ENCODE measurements around the gene SLC36A2. TPM values are rescaled to one million over a fixed set of nuclear protein-coding genes. Genes with fewer than 3 reads are reported as not detected.

The SLC36A2 gene
- total and polyA plus RNA-seq, 2 donors (not counting 1 experiment from before 2014, with no cell fraction given) = not detected

GRCh38 chr5:151303666-151304065, 43.7 kb downstream of the SLC36A2 start, which contains the start of gene SLC36A3:
SLC36A3 (minus strand) TSS chr5:151303766; CDS start chr5:151303354, 412 bp downstream.
- Histone ChIP-seq H3K79me2 (ENCODE audit: control insufficient read depth, insufficient read depth, low read length) (no peaks in the 10 kb centered on the region), H3K36me3 (replicated peaks in 1 of 2; ENCODE audit: control extremely low read depth in 1 of 2, control insufficient read depth in 1 of 2, extremely low read depth in 1 of 2, insufficient read depth in 2 of 2, low read length in 1 of 2) (no peaks in the 10 kb centered on the region), H3K4me1 (ENCODE audit: control insufficient read depth in 2 of 2, insufficient read depth in 2 of 2, low read length in 2 of 2) (no peaks in the 10 kb centered on the region), H3K4me3 (ENCODE audit: control extremely low read depth in 1 of 5, extremely low read depth in 1 of 5, insufficient read depth in 1 of 5, low read depth in 2 of 5, low read length in 4 of 5) (no peak within 1 kb of the TSS), H4K20me1 (ENCODE audit: control insufficient read depth, insufficient read depth, low read length, poor library complexity, severe bottlenecking) (no peaks in the 10 kb centered on the region), H2AFZ (ENCODE audit: insufficient read depth, low read depth, low read length, poor library complexity, severe bottlenecking) (no peak within 1 kb of the TSS), H3K27me3 (replicated peaks in 1 of 4; ENCODE audit: control extremely low read depth in 1 of 4, control insufficient read depth in 3 of 4, insufficient read depth in 4 of 4, low read length in 3 of 4) (no peaks in the 10 kb centered on the region), H3K4me2 (replicated peaks; ENCODE audit: low read depth, low read length, poor library complexity, severe bottlenecking) (no peak within 1 kb of the TSS), H3K9me3 (ENCODE audit: control extremely low read depth in 1 of 3, control insufficient read depth in 2 of 3, insufficient read depth in 1 of 3, low read length in 2 of 3) (no peaks in the 10 kb centered on the region), H3K27ac (ENCODE audit: low read length in 2 of 2) (no peak within 1 kb of the TSS), H3K9ac (ENCODE audit: low read length) (no peak within 1 kb of the TSS)
- no peaks in the 10 kb centered on the region for H3K9me3 Mint-ChIP-seq (ENCODE audit: insufficient read depth)
- WGBS (ENCODE audit: insufficient coverage) = 100% methylated on average over 1 of the region's 2 CpGs
- intact Hi-C loops (cut with micrococcal nuclease) = no loop called here
- ChIA-PET POLR2A (no interaction called here), CTCF (no interaction called here)
- ATAC-seq (ENCODE audit: low read depth) (no peak), DNase-seq (no peak)
- no peak within 1 kb of the TSS for H3K27ac Mint-ChIP-seq
- TF ChIP-seq CTCF (IDR thresholded peaks at IDR 0.05) (no peak), EZH2 (IDR thresholded peaks at IDR 0.05; ENCODE audit: borderline replicate concordance, insufficient read depth, low read depth, low read length, poor library complexity, severe bottlenecking) (no peak)
- no peaks in the 10 kb centered on the region for H3K4me1 Mint-ChIP-seq
- peaks cover 32% of the 10 kb centered on the region for H3K27me3 Mint-ChIP-seq
- no peak within 1 kb of the TSS for H3K4me3 Mint-ChIP-seq

DNA sequence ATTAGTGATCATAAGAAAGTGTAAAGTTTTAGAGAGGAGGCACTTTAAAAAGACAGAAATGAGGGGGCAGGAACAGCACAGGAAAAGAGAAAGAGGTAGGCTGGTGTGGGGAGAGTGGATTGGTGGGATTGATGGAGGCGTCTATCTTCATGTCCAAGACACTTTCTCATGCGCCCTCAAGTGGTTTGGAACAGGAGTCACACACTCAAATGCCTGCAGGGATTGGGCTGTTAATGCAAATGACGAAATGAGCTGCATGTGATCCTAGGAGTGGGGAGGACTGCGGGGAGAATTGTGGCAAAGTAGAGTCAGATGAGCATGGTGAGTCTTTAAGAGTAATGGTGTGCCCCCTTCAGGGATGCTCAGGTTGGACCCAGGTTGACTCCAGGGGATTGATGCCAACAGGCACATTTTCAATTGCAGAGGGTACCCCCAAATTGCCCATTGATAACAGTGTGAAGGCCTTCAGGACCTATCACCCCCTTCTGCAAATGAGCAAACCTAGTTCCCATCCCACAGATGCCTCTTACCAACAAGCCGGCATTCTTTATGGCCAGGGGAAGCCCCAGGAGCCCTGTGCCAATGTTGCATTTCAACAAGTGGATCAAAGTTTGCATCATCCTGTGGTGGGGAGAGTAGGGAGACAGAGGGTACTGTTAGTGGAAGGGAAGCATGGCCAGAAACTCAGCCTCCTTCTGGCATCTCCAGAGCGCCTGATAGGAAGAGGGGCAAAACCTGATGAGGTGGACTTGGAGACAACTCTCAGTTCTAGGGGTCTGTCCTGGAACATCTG, 49.1 kb downstream of the SLC36A2 start:
- H3K27me3 Mint-ChIP-seq = peaks cover 32% of the 10 kb centered on the region
- peaks cover 2% of the 10 kb centered on the region for H3K4me1 Mint-ChIP-seq
- Histone ChIP-seq H2AFZ (ENCODE audit: insufficient read depth, low read depth, low read length, poor library complexity, severe bottlenecking) (no peak overlapping the region), H3K4me3 (ENCODE audit: control extremely low read depth in 1 of 5, extremely low read depth in 1 of 5, insufficient read depth in 1 of 5, low read depth in 2 of 5, low read length in 4 of 5) (no peak overlapping the region), H3K79me2 (ENCODE audit: control insufficient read depth, insufficient read depth, low read length) (no peaks in the 10 kb centered on the region), H3K4me1 (ENCODE audit: control insufficient read depth in 2 of 2, insufficient read depth in 2 of 2, low read length in 2 of 2) (no peaks in the 10 kb centered on the region), H3K4me2 (replicated peaks; ENCODE audit: low read depth, low read length, poor library complexity, severe bottlenecking) (no peak overlapping the region), H4K20me1 (ENCODE audit: control insufficient read depth, insufficient read depth, low read length, poor library complexity, severe bottlenecking) (no peaks in the 10 kb centered on the region), H3K36me3 (replicated peaks in 1 of 2; ENCODE audit: control extremely low read depth in 1 of 2, control insufficient read depth in 1 of 2, extremely low read depth in 1 of 2, insufficient read depth in 2 of 2, low read length in 1 of 2) (no peaks in the 10 kb centered on the region), H3K9me3 (ENCODE audit: control extremely low read depth in 1 of 3, control insufficient read depth in 2 of 3, insufficient read depth in 1 of 3, low read length in 2 of 3) (no peaks in the 10 kb centered on the region), H3K9ac (ENCODE audit: low read length) (no peak overlapping the region), H3K27me3 (replicated peaks in 1 of 4; ENCODE audit: control extremely low read depth in 1 of 4, control insufficient read depth in 3 of 4, insufficient read depth in 4 of 4, low read length in 3 of 4) (no peaks in the 10 kb centered on the region), H3K27ac (ENCODE audit: low read length in 2 of 2) (no peak overlapping the region)
- TF ChIP-seq EZH2 (IDR thresholded peaks at IDR 0.05; ENCODE audit: borderline replicate concordance, insufficient read depth, low read depth, low read length, poor library complexity, severe bottlenecking) (no peak), CTCF (IDR thresholded peaks at IDR 0.05) (peak; percentile 47)
- ChIA-PET CTCF (interaction anchor here (0.9 to 2.0 kb wide), 7 partner anchors 18 to 497 kb away, joined by 3 to 10 read pairs (median 4); no protein-coding TSS in a partner anchor), POLR2A (no interaction called here)
- no peak overlapping the region for H3K27ac Mint-ChIP-seq
- no peak overlapping the region for H3K4me3 Mint-ChIP-seq
- H3K9me3 Mint-ChIP-seq (ENCODE audit: insufficient read depth) = no peaks in the 10 kb centered on the region
- intact Hi-C loops (cut with micrococcal nuclease) = loop anchor here (5.0 kb wide), 1 partner anchor 246 kb away; no protein-coding TSS in a partner anchor
- peak; percentile 51 for ATAC-seq (ENCODE audit: low read depth)
- WGBS (ENCODE audit: insufficient coverage) = 67% methylated on average over 5 of the region's 6 CpGs
- peak; percentile 56 for DNase-seq

All from B cell (primary cell).